IPS DF 4.7 (cell line): ENCODE measurements around the gene ZDHHC24.

Experiments used
- DNase-seq: peaks from one replicate; pipeline ENCODE4 v3.0.0-alpha.2; 2013; ENCODE audit warnings: low spot score; ENCODE audit errors: extremely low read depth

ZDHHC24 gene

DNA sequence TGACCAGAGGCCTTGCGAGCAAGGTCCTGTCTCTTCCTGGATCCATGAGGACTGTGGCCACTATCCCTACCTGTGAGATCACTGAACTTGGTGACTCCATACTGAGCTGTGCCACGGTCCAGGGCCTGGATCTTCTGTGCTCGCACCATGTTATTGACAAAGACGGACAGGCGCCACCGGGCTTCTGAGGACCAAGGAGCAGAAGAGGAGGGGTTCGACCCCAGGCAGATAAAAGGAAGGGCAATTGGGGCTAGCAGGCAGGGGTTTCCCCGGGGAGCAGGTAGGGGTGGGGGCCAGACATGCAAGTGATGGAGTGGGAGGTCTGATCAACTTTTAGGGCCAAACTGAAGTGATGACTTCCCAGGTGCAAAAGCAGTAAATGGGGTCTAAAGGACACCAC lies 20.4 kb upstream of the ZDHHC24 start:
- DNase-seq, result no peak

DNA sequence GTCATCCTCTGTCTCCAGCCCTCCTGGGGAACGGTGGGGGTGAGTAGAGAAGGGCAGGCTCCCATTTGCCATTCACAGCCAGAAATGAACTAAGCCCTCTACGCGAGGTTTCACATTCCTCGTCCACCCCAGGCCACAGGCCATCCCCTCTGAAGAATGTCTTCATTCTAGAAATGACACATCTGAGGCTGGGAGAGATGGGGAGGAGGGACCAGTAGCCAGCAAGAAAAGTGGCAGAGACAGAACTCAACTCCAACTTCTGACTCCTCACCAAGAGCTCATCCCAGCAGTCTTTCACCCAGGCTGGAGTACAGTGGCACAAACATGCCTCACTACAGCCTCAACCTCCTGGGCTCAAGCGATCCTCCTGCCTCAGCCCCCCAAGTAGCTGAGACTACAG lies 19.1 kb upstream of the ZDHHC24 start:
- DNase-seq, result no peak

- DNase-seq, result no peak
Measured at GRCh38 chr11:66564538-66564937, 18.7 kb upstream of the ZDHHC24 start.

- no peak for DNase-seq
Measured at GRCh38 chr11:66563832-66564231, 18.0 kb upstream of the ZDHHC24 start.

DNA sequence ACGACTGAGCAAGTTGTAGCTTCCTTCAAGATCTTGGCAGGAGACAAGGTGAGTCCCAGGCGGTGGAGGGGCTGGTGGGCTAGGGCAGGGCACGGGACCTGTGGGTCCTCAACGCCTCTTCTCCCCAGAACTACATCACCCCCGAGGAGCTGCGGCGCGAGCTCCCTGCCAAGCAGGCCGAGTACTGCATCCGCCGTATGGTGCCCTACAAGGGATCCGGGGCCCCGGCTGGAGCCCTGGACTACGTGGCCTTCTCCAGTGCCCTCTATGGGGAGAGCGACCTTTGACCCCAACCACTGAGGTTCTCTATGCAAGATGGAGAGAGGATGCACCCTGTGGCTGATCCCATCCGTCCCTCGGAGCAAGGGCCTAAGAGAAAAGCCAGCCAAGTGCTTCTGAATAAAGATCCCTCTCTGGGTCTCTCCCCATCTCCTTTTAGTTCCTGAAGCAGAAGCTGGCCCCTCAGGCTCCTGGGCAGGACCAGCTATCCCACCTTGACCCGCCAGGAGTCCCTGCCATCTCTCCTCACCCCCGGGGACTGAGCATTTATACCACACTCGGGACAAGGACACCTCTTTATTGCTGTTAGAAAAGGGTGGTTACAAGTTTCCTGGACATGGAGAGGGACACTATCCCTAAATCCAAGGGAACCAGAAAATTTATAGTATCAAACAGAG lies 17.2 kb upstream of the ZDHHC24 start:
- no peak for DNase-seq

DNA sequence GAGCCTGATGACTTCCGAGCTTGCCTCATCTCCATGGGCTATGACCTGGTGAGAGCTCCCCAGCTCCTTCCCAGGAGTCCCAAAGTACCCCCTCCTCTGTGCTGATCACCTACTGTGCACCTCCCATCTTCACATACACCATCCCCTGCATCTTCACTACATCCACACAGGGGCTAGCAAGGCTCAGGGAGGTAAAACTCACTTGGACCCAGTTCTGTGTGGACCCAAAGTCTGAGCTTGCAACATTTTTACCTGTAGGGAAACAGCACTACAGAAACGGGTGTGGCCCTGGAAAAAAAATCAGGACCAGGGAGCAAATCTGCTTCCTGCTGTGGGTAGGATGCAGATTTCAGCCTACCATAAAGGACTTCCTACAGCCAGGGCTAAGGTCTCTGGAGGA lies 16.4 kb upstream of the ZDHHC24 start:
- no peak for DNase-seq

DNA sequence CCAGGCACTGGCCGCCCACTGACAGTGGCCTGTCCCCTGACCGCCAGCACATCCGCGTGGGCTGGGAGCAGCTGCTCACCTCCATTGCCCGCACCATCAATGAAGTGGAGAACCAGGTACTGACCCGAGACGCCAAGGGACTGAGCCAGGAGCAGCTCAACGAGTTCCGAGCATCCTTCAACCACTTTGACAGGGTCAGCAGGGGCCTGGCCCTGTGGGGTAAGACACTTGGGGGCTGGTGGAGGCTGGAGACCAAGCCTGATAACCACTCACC lies 16.1 kb upstream of the ZDHHC24 start:
- DNase-seq, result no peak

DNA sequence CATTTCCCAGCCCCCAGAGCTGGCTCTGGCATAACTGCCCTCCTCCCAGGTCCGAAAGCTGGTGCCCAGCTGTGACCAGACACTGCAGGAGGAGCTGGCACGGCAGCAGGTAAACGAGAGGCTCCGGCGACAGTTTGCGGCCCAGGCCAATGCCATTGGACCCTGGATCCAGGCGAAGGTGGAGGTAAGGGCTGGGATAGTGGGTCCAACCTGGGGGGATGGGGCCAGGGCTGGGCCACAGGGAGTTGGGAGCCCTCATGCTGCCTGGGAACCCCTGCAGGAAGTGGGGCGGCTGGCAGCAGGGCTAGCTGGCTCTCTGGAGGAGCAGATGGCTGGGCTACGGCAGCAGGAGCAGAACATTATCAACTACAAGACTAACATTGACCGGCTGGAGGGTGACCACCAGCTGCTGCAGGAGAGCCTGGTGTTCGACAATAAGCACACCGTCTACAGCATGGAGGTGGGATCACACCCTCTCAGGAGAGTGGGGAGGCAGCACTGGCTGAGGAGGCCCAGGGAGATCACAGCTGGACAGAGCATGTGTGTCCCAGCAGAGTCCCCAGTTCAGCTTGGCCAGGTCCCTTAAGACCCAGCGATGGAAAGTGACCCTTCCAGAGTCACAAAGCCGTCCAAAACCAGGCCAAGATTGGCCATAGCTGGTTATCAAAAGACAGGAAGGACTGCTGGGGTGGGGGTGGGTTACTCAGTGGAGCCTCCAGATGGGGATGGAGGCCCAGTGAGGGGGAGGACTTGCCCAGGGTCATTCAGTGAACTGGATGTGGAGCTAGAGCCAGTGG lies 15.5 kb upstream of the ZDHHC24 start:
- no peak for DNase-seq

GRCh38 chr11:66559866-66560676 lies 14.2 kb upstream of the ZDHHC24 start:
- no peak for DNase-seq

GRCh38 chr11:66559142-66559865 lies 13.5 kb upstream of the ZDHHC24 start:
- no peak for DNase-seq

GRCh38 chr11:66557733-66558326 lies 12.0 kb upstream of the ZDHHC24 start:
- DNase-seq, result no peak

- no peak for DNase-seq
Measured at GRCh38 chr11:66556086-66556485, 10.2 kb upstream of the ZDHHC24 start.

DNA sequence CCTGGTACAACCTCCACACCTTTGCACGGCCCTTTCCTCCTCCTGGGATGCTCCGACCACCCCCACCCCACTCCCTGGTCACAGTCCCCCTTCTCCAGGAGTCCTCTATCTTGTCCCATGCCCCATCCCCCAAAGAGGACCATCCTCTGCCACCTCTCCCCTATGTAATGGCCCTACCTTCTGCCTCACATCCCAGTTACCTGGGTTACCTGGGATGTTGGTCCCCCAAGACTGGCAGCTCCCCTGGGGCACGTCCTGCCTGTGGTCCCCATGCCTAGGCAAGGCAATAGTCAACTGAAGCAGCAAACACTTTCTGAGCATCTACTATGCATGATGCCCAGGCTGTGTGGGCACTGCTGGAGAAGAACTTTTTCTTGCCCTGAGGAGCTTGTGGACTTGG lies 9.6 kb upstream of the ZDHHC24 start:
- no peak for DNase-seq

DNA sequence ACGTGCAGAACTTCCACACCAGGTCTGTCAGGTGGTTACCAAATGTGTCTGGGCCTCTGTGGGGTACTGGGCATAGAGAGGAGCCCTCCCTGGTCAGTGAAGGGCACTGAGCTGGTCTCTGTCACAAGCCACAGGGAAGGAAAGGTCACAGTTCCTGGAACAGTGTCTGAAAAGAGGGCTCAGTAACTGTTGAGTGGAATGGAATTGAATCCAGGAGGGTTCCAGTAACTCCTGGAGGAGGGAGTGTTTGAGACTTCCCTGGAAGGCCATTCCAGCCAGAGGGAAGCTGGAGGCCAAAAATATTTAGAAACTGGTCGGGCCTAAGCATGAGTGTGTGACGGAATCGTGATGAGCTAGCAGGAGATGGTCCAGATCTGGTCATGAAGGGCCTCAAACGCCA lies 8.8 kb upstream of the ZDHHC24 start:
- DNase-seq, result no peak

GRCh38 chr11:66550887-66551286 lies 5.0 kb upstream of the ZDHHC24 start:
- DNase-seq, result no peak

DNA sequence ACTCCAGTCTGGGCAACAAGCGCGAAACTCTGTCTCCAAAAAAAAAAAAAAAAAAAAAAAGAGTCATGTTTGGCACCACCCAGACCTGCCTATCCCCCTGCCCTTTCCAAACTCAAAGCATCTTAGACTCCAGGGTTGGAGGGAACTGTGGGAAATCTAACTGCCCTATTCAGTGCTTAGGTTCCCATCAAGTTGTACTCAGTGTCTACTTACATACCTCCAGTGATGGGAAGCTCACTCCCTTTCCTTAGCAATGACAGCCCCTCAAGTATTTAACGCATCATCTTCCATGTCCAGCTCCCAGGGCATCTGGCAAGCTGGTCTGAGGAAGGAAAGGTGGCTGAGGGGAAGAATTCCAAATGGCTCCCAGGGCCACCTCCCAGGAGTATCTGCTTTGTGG lies 3.8 kb upstream of the ZDHHC24 start:
- DNase-seq, result no peak

DNA sequence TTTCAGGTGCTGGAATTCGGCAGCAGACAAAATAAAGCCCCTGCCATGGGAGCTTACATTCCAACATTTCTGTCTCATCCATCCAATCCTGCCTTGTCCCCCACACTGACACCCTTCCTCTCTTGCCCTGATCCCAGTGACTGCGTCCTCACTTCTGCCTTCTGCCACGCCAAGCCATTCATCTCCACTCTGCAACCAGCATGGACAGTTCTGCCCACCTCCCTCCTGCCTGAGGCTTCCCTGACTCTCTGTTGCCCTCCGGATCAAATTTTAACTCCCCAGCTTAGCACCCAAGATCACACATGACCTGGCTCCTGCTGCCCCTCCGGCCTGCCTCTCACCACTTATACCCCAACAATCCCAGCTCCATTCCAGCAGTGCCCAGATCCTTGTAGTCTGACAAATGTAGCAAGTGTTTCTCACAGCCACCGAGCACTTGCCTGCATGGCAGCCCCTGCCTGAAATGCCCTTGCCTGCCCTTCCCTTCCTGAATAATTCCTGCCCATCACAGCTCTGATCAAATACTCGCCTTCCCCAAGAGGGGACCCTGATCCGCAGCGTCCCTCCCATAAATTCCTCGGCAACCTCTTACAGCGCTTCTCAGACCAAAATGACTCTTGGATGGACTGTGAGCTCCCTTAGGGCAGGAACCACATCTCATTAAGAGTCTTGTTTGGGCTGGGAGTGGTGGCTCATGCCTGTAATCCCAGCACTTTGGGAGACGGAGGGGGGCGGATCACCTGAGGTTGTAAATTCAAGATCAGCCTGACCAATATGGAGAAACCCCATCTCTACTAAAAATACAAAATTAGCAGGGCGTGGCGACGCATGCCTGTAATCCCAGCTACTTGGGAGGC lies 3.2 kb upstream of the ZDHHC24 start:
- DNase-seq, result no peak

- no peak for DNase-seq
Measured at GRCh38 chr11:66548041-66548440, 2.2 kb upstream of the ZDHHC24 start.

GRCh38 chr11:66547662-66548009 lies 1.8 kb upstream of the ZDHHC24 start:
- no peak for DNase-seq

DNA sequence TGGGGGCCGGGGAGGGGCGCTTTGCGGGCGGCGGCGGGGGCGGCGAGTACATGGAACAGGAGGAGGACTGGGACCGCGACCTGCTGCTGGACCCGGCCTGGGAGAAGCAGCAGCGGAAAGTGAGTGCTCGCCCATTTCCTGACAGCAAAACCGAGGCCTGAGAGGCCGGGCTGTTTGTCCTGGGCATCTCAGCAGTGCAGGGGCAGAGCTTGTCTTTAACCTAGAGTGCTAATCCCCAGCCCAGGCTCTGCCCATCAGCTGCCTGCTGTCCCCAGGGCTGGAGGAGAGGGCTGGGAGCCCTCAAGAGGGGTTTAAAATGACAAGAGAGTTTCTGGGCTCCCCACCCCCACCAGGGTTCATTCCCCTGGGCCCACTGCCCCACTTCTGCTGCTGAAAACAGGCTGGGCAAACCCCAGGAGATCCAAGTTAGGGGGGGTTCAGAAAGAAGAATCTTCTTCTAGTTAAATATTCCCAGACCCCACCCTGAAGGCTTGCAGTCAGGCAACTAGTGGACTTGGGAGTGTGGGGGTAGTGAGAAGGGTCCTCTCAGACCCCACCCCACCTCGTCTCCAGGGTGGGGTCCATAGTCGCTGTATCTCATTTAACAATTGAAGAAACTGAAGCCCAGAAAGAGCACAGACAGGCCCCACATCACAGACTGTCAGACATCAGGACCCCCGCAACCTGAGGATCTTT lies 1.3 kb upstream of the ZDHHC24 start:
- no peak for DNase-seq
